WTC11 (cell line): ENCODE data around the gene ANXA8. TPM values are rescaled to one million over a fixed set of nuclear protein-coding genes. Genes with fewer than 3 reads are reported as not detected.

Experiments
- ATAC-seq: fragments of 200-7000 bp; cut with Tn5 transposase; 2 replicates; pipeline ENCODE4 v1.10.0; 2021; ENCODE audit warnings: mild to moderate bottlenecking, moderate library complexity
- CTCF ChIA-PET: fragments of 300-600 bp; sonication (Branson Sonifier 250); formaldehyde crosslinking; loops from one replicate; lab custom pipeline; 2021; ENCODE audit warnings: antibody characterized with exemption; lab: Charles Lee
- POLR2A ChIA-PET: fragments of 350-600 bp; sonication (Branson Sonifier 250); formaldehyde crosslinking; loops from one replicate; lab custom pipeline; 2021; ENCODE audit warnings: antibody characterized with exemption; lab: Charles Lee
- DNase-seq: peaks from one replicate; pipeline ENCODE4 v3.0.0; 2021; ENCODE audit warnings: low spot score
- H3K27ac Mint-ChIP-seq: 2 replicates; pipeline ENCODE4 v1.8.0; 2021; ENCODE audit warnings: mixed read lengths
- H3K27me3 Mint-ChIP-seq: 2 replicates; pipeline ENCODE4 v1.8.0; 2021; ENCODE audit warnings: low read depth, mild to moderate bottlenecking, moderate library complexity, mixed read lengths
- H3K36me3 Mint-ChIP-seq: 2 replicates; pipeline ENCODE4 v1.8.0; 2021; ENCODE audit warnings: mixed read lengths
- H3K4me1 Mint-ChIP-seq: 2 replicates; pipeline ENCODE4 v1.8.0; 2022; ENCODE audit warnings: mixed read lengths
- H3K4me3 Mint-ChIP-seq: 2 replicates; pipeline ENCODE4 v1.8.0; 2021; ENCODE audit warnings: mild to moderate bottlenecking, moderate library complexity, mixed read lengths
- H3K9me3 Mint-ChIP-seq: 2 replicates; pipeline ENCODE4 v1.8.0; 2021; ENCODE audit warnings: mixed read lengths
- CBFB ChIP-seq: sonication (generic); formaldehyde crosslinking; IDR thresholded peaks from 2 replicates; pipeline ENCODE4 v1.8.1; 2022; ENCODE audit warnings: mild to moderate bottlenecking, low read depth, missing genetic modification reagents
- ESRRA ChIP-seq: sonication (generic); formaldehyde crosslinking; IDR thresholded peaks from 2 replicates; pipeline ENCODE4 v1.8.1; 2022; ENCODE audit warnings: mild to moderate bottlenecking, missing genetic modification reagents, borderline replicate concordance
- GABPB1 ChIP-seq: sonication (generic); formaldehyde crosslinking; IDR thresholded peaks from 2 replicates; pipeline ENCODE4 v1.8.1; 2023; ENCODE audit warnings: mild to moderate bottlenecking, missing genetic modification reagents
- GTF2I ChIP-seq: fragments of 250-450 bp; sonication (Bioruptor Pico); conservative IDR thresholded peaks from 2 replicates; pipeline ENCODE4 v1.4.0; 2021; ENCODE audit warnings: mild to moderate bottlenecking
- HMGXB4 ChIP-seq: sonication (generic); formaldehyde crosslinking; IDR thresholded peaks from 2 replicates; pipeline ENCODE4 v1.8.1; 2023; ENCODE audit warnings: mild to moderate bottlenecking, moderate library complexity, missing genetic modification reagents
- JUN ChIP-seq: sonication (generic); formaldehyde crosslinking; IDR thresholded peaks from 2 replicates; pipeline ENCODE4 v1.8.0; 2023; ENCODE audit warnings: mild to moderate bottlenecking, missing genetic modification reagents
- MXD4 ChIP-seq: fragments of 250-450 bp; sonication (Bioruptor Pico); IDR thresholded peaks from 2 replicates; pipeline ENCODE4 v1.8.0; 2021; ENCODE audit warnings: mild to moderate bottlenecking, moderate library complexity, borderline replicate concordance
- NFATC4 ChIP-seq: fragments of 250-450 bp; sonication (Bioruptor Pico); IDR thresholded peaks from 2 replicates; pipeline ENCODE4 v1.9.0; 2021; ENCODE audit warnings: mild to moderate bottlenecking
- NFE2L1 ChIP-seq: sonication (generic); formaldehyde crosslinking; IDR thresholded peaks from 2 replicates; pipeline ENCODE4 v1.8.1; 2023; ENCODE audit warnings: missing genetic modification reagents
- NFYB ChIP-seq: sonication (generic); formaldehyde crosslinking; conservative IDR thresholded peaks from 2 replicates; pipeline ENCODE4 v1.8.0; 2022; ENCODE audit warnings: low read depth, missing genetic modification reagents
- OVOL2 ChIP-seq: fragments of 250-450 bp; sonication (Bioruptor Pico); IDR thresholded peaks from 2 replicates; pipeline ENCODE4 v1.9.0; 2021; ENCODE audit warnings: mild to moderate bottlenecking, borderline replicate concordance
- PRRX2 ChIP-seq: fragments of 250-450 bp; sonication (Bioruptor Pico); IDR thresholded peaks from 2 replicates; pipeline ENCODE4 v1.8.0; 2021; ENCODE audit warnings: mild to moderate bottlenecking
- RORB ChIP-seq: fragments of 250-450 bp; sonication (Bioruptor Pico); IDR thresholded peaks from 2 replicates; pipeline ENCODE4 v1.9.0; 2021; ENCODE audit warnings: mild to moderate bottlenecking
- SOX15 ChIP-seq: fragments of 250-450 bp; sonication (Bioruptor Pico); IDR thresholded peaks from 2 replicates; pipeline ENCODE4 v1.9.0; 2021; ENCODE audit warnings: mild to moderate bottlenecking
- TCF7 ChIP-seq: sonication (generic); formaldehyde crosslinking; IDR thresholded peaks from 2 replicates; pipeline ENCODE4 v1.8.0; 2022; ENCODE audit warnings: mild to moderate bottlenecking, low read depth, missing genetic modification reagents, moderate library complexity
- TEAD1 ChIP-seq: sonication (generic); formaldehyde crosslinking; IDR thresholded peaks from 2 replicates; pipeline ENCODE4 v1.8.0; 2022; ENCODE audit warnings: mild to moderate bottlenecking, missing genetic modification reagents
- USF1 ChIP-seq: sonication (generic); formaldehyde crosslinking; IDR thresholded peaks from 2 replicates; pipeline ENCODE4 v1.8.0; 2022; ENCODE audit warnings: mild to moderate bottlenecking, missing genetic modification reagents
- ZNF232 ChIP-seq: sonication (generic); formaldehyde crosslinking; IDR thresholded peaks from 2 replicates; pipeline ENCODE4 v1.8.0; 2022; ENCODE audit warnings: mild to moderate bottlenecking, missing genetic modification reagents
- ZNF281 ChIP-seq: sonication (generic); formaldehyde crosslinking; IDR thresholded peaks from 2 replicates; pipeline ENCODE4 v1.8.0; 2023; ENCODE audit warnings: mild to moderate bottlenecking, missing genetic modification reagents
- ZNF317 ChIP-seq: sonication (generic); formaldehyde crosslinking; IDR thresholded peaks from 2 replicates; pipeline ENCODE4 v1.8.1; 2023; ENCODE audit warnings: low read depth, mild to moderate bottlenecking, moderate library complexity, missing genetic modification reagents, borderline replicate concordance
- ZNF416 ChIP-seq: fragments of 250-450 bp; sonication (Bioruptor Pico); IDR thresholded peaks from 2 replicates; pipeline ENCODE4 v1.9.0; 2021; ENCODE audit warnings: mild to moderate bottlenecking, inconsistent platforms
- ZNF512 ChIP-seq: sonication (generic); formaldehyde crosslinking; IDR thresholded peaks from 2 replicates; pipeline ENCODE4 v1.8.1; 2022; ENCODE audit warnings: missing genetic modification reagents, borderline replicate concordance
- ZNF671 ChIP-seq: fragments of 250-450 bp; sonication (Bioruptor Pico); IDR thresholded peaks from 2 replicates; pipeline ENCODE4 v1.8.0; 2021; ENCODE audit warnings: mild to moderate bottlenecking
- ZSCAN18 ChIP-seq: fragments of 250-450 bp; sonication (Bioruptor Pico); IDR thresholded peaks from 2 replicates; pipeline ENCODE4 v2.1.2; 2022; ENCODE audit warnings: mild to moderate bottlenecking, moderate library complexity
- total RNA-seq: library from RNA; stranded (reverse); gene quantifications from 3 replicates; pipeline ENCODE4 v1.2.3, GENCODE V29; 2021
- TF ChIP-seq, protein P1 (sequence below): fragments of 250-450 bp; sonication (Bioruptor Pico); IDR thresholded peaks from 2 replicates; pipeline ENCODE4 v1.9.0; 2021; ENCODE audit warnings: mild to moderate bottlenecking, borderline replicate concordance

ANXA8 gene
- total RNA-seq, 1 experiment from 2014 or later = 0.20 TPM

DNA sequence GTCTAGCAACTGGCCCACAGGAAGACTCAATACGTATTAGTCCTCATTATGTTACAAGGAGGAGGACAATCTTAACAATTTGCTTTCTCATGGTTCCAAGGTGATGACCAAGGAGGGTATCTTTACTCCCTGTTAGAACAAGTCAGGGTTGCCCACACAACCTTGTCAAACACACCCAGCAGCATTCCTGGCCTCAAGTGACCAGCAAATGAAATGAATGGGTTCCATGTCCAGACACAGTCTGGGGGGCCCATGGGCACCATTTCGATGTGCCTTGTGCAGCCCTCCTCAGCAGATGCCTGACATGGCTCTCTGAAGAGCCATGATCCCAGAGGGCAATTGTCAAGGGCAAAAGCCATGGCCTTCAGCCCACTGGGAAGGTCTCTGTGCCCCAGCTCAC is 40.8 kb downstream of the ANXA8 start (continued):
- TF ChIP-seq ZSCAN18 (CRISPR knock-in tag) (no peak), OVOL2 (CRISPR knock-in tag) (no peak), ZNF317 (no peak), SOX15 (CRISPR knock-in tag) (no peak), TEAD1 (no peak), JUN (no peak)

- H3K36me3 Mint-ChIP-seq = peaks cover 9% of the 10 kb centered on the region
- ChIA-PET POLR2A (no interaction called here), CTCF (no interaction called here)
- no peak for ATAC-seq
- no peaks in the 10 kb centered on the region for H3K27me3 Mint-ChIP-seq
- no peak overlapping the region for H3K4me3 Mint-ChIP-seq
- TF ChIP-seq ZNF281 (CRISPR knock-in tag) = no peak
- TF ChIP-seq PRRX2 (CRISPR knock-in tag) = no peak
- TF ChIP-seq USF1 (CRISPR knock-in tag) = no peak
- TF ChIP-seq ZNF232 (CRISPR knock-in tag) = no peak
- TF ChIP-seq NFATC4 (CRISPR knock-in tag) = no peak
- TF ChIP-seq ESRRA = no peak
- no peak for TF ChIP-seq HMGXB4 (CRISPR knock-in tag)
- no peak for TF ChIP-seq TCF7 (CRISPR knock-in tag)
- TF ChIP-seq NFYB (CRISPR knock-in tag) = no peak
- no peak for TF ChIP-seq RORB (CRISPR knock-in tag)
- TF ChIP-seq GTF2I (CRISPR knock-in tag) = no peak
- TF ChIP-seq OVOL2 (CRISPR knock-in tag) = no peak
- no peak for TF ChIP-seq GABPB1 (CRISPR knock-in tag)
- no peak for TF ChIP-seq MXD4 (CRISPR knock-in tag)
- TF ChIP-seq ZNF416 (CRISPR knock-in tag) = no peak
- TF ChIP-seq ZNF512 (CRISPR knock-in tag) = no peak
- TF ChIP-seq, protein P1, sequence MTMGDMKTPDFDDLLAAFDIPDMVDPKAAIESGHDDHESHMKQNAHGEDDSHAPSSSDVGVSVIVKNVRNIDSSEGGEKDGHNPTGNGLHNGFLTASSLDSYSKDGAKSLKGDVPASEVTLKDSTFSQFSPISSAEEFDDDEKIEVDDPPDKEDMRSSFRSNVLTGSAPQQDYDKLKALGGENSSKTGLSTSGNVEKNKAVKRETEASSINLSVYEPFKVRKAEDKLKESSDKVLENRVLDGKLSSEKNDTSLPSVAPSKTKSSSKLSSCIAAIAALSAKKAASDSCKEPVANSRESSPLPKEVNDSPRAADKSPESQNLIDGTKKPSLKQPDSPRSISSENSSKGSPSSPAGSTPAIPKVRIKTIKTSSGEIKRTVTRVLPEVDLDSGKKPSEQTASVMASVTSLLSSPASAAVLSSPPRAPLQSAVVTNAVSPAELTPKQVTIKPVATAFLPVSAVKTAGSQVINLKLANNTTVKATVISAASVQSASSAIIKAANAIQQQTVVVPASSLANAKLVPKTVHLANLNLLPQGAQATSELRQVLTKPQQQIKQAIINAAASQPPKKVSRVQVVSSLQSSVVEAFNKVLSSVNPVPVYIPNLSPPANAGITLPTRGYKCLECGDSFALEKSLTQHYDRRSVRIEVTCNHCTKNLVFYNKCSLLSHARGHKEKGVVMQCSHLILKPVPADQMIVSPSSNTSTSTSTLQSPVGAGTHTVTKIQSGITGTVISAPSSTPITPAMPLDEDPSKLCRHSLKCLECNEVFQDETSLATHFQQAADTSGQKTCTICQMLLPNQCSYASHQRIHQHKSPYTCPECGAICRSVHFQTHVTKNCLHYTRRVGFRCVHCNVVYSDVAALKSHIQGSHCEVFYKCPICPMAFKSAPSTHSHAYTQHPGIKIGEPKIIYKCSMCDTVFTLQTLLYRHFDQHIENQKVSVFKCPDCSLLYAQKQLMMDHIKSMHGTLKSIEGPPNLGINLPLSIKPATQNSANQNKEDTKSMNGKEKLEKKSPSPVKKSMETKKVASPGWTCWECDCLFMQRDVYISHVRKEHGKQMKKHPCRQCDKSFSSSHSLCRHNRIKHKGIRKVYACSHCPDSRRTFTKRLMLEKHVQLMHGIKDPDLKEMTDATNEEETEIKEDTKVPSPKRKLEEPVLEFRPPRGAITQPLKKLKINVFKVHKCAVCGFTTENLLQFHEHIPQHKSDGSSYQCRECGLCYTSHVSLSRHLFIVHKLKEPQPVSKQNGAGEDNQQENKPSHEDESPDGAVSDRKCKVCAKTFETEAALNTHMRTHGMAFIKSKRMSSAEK (CRISPR knock-in tag) = no peak
- TF ChIP-seq ZNF671 (CRISPR knock-in tag) = no peak
- TF ChIP-seq NFE2L1 (CRISPR knock-in tag) = no peak
- TF ChIP-seq CBFB (CRISPR knock-in tag) = no peak
- H3K9me3 Mint-ChIP-seq = peaks cover 13% of the 10 kb centered on the region
- H3K27ac Mint-ChIP-seq = no peak overlapping the region
- no peak for DNase-seq
- H3K4me1 Mint-ChIP-seq = no peaks in the 10 kb centered on the region
Measured at GRCh38 chr10:47442351-47442750, 41.6 kb downstream of the ANXA8 start.
